ENCODE data around the gene RHOB.
A peak's percentile ranks its signal among the peaks of the same experiment; 100 is the strongest.

The RHOB gene

DNA sequence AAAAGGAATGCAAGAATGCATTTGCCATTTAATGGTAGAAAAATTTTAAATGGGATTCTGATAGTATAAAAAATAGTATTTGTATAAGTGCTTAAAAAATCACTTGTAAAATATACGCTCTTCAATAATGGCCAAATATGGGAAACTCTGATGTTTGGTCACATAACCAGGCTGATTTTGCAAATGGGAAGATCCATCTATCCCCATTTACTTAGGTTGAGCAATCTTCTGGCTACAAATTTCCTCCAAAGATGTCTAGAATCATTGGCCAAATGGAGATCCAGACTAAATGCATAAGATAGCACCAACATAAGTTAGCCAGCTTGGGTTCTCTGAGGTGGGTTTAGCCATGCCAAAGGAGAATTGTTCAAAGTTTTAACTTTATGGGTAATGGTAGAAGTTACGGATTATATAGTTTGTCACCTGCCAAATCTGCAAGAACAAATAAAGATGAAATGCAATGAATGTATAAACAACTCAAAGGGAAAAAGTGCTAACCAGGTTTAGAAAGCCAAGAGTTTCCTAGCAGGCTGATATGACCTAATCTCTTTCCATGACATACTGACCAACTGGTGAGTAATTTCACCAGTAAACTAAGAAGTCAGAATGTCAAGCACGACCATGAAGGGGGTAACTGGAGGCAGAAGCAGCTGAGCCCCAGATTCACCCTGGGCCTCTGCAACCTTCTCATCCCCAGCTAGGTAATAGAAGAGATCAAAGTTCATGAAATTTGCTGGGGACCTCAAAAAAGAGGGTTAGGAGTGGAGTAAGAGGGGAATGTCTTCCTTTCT lies 10.0 kb downstream of the RHOB start:
- TF ChIP-seq ZFX (IDR thresholded peaks at IDR 0.05): no peak
- TF ChIP-seq, protein P1, sequence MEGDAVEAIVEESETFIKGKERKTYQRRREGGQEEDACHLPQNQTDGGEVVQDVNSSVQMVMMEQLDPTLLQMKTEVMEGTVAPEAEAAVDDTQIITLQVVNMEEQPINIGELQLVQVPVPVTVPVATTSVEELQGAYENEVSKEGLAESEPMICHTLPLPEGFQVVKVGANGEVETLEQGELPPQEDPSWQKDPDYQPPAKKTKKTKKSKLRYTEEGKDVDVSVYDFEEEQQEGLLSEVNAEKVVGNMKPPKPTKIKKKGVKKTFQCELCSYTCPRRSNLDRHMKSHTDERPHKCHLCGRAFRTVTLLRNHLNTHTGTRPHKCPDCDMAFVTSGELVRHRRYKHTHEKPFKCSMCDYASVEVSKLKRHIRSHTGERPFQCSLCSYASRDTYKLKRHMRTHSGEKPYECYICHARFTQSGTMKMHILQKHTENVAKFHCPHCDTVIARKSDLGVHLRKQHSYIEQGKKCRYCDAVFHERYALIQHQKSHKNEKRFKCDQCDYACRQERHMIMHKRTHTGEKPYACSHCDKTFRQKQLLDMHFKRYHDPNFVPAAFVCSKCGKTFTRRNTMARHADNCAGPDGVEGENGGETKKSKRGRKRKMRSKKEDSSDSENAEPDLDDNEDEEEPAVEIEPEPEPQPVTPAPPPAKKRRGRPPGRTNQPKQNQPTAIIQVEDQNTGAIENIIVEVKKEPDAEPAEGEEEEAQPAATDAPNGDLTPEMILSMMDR (conservative IDR thresholded peaks at IDR 0.05): no peak
- peak overlapping the region; percentile 89 for H3K27ac ChIP-seq

DNA sequence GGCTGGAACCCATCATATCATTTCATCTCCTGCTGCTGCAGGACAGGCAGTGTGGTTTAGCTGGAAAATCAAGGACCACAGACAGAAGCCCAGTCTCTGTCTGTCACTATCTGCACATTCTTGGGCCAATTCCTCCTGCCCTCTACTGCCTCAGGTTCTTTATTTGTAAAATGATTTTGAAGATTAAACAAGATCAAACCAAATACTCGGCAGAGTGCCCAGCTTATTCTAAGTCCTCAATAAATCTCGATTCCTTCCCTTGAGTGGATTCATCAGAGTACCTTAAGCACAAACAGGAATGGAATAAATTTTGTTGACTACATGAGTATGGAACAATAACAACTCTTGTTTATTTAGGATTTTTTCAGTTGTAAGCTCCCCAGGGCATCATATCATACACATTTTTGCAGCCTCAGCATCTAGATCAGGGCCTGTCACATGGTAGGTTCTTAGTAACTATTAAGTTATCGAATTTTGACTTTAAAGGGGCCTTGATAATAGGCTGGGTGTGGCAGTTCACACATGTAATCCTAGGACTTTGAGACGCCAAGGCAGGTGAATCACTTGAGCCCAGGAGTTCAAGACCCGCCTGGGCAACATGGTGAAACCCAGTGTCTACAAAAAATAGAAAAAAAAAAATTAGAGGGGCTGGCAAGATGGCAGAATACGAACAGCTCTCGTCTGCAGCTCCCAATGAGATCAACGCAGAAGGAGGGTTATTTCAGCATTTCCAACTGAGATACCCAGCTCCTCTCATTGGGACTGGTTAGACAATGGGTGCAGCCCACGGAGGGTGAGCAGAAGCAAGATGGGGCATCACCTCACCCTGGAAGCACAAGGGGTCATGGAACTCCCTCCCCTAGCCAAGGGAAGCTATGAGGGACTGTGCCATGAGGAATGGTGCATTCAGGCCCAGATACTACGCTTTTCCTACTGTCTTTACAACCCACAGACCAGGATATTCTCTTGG lies 11.1 kb downstream of the RHOB start:
- peak overlapping the region; percentile 89 for H3K27ac ChIP-seq
- TF ChIP-seq, protein P1 (conservative IDR thresholded peaks at IDR 0.05): no peak
- TF ChIP-seq ZFX (IDR thresholded peaks at IDR 0.05): no peak

DNA sequence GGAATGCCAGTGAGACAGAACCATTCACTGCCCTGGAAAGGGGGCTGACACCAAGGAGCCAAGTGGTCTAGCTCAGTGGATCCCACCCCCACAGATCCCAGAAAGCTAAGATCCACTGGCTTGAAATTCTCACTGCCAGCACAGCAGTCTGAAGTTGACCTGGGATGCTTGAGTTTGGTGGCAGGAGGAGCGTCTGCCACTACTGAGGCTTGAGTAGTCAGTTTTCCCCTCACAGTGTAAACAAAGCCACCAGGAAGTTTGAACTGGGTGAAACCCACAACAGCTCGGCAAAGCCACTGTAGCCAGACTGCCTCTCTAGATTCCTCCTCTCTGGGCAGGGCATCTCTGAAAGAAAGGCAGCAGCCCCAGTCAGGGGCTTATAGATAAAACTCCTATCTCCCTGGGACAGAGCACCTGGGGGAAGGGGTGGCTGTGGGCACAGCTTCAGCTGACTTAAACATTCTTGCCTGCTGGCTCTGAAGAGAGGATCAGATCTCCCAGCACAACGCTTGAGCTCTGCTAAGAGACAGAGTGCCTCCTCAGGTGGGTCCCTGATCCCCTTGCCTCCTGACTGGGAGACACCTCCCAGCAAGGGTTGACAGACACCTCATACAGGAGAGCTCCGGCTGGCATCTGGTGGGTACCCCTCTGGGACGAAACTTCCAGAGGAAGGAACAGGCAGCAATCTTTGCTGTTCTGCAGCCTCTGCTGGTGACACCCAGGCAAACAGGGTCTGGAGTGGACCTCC lies 12.0 kb downstream of the RHOB start:
- peak overlapping the region; percentile 89 for H3K27ac ChIP-seq

DNA sequence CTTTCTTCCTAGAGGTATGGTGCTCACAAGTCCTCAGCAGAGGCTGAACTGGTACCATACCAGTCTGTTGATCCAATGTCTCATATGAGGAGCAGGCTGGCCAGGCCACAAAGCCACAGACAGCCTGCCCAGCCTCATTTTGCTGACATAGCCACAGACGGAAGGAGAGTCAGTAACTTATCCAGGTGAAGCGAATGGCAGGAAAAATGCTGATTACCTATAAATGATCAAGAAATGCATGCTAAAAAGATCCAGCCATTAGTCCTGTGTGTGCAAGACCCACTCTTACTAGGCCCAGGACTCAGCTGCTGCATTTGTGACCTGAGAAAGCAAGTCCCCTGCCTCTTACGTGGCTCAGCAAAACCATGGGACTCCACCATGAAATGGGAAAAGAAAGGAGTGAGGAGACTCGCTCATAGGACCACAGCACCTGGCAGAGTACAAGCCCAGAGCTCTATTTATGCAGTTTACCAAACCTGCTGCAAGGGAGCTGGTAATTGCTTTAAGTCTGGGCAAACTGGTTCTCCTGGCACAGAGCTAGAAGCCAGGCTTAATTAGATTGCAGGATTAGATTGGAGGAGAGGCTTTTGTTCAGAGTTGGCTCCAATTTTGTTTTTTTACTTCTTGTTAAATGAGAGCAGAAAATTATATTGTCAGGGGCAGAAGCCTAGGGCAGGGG lies 19.0 kb downstream of the RHOB start:
- no peak for TF ChIP-seq ZFX (IDR thresholded peaks at IDR 0.05)
- TF ChIP-seq, protein P1 (conservative IDR thresholded peaks at IDR 0.05): no peak
- peak overlapping the region; percentile 99 for H3K27ac ChIP-seq

DNA sequence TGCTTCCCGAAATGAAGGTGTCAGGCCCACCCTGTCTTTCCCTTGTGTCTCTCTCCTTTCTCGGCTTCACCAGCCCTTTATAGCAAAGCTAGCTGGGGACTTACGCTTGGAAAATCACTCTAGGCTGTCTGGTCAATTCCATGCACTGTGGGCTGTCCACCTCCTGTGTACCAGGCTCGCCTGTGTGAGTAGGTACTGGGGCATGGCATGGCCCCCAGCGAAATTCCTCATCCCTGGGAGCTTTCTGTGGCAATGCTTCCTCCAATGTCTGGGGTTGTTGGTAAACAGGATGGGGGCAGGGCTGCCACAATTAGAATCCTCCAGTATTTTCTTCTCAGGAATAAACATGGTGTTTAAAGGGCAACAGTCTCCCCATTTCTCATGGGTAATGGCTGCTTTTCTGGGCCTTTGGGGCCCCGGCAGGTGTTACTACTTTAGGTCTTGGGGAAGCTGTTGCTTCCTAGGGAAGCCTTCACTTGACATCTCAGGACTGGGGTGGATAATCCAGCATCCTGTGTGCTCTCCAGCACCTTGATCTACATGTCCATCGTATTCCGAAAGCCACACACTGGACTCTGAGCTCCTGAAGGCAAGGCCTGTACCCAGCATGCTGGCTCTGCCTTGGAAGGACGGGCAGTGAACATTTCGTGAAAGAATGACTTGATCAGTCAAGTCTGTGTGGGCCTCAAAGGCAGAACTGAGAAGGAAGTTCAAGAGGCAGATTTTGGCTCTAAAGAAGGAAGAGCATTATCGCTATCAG lies 21.1 kb downstream of the RHOB start:
- TF ChIP-seq, protein P1 (conservative IDR thresholded peaks at IDR 0.05): no peak
- TF ChIP-seq ZFX (IDR thresholded peaks at IDR 0.05): no peak
- peak overlapping the region; percentile 99 for H3K27ac ChIP-seq

DNA sequence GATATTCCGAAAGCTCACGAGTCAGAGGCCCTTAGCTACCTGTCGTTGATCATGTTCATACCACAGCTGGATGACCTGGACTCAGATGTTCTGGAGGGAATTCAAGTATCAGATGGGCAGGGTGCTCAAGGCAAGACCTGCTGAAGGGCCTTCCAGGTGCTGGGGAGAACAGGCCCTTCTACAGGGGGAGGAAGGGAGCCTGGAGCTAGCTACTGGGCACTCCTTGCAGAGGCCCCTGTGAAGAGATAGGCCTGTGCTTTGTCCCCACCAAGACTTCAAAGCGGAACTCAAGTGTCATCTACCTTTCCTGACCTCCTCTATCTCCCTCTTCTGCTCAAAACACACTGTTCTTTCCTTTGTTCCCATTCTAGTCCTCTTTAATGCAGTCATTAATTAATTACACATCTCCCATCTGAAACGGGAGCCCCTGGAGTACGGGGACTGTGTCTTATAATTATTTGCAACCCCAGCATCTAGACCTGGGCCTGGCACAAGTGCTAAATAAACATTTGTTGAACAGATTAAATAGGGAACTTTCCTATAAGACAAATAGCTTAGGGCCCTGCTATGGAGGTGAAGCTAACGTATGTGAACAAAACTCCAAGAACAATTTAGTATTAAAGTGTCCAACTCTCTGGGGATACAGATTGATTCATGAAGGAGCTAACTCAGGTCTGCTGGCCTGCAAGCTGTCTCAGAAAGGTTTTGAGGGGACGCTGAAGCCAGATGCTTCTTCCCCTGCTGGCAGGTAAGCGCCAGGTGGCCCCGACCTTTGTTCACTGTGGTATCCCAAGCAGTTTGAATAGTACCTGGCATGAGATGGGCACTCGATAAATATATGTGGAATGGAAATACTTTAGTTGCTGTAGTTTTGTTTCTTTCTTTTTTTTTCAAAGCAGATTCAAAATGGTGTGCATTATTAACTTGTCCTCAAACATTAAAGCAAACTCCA lies 22.0 kb downstream of the RHOB start:
- TF ChIP-seq, protein P1 (conservative IDR thresholded peaks at IDR 0.05): no peak
- peak; percentile 26; the same call in 1 of the 2 replicates for TF ChIP-seq ZFX (IDR thresholded peaks at IDR 0.05)
- peak overlapping the region; percentile 99 for H3K27ac ChIP-seq

All from C4-2B (cell line).